ENCODE data around the gene KLHL4. TPM values are rescaled to one million over a fixed set of nuclear protein-coding genes. Genes with fewer than 3 reads are reported as not detected.

KLHL4 gene
- total RNA-seq, 1 donor: 5.0 TPM

GRCh38 chrX:87518504-87518903 lies 902 bp downstream of the KLHL4 start:
- TF ChIP-seq CTCF (IDR thresholded peaks at IDR 0.05; ENCODE audit: insufficient read depth, low read length): no peak
- peak overlapping the region; percentile 57 for H3K4me3 ChIP-seq (ENCODE audit: low read depth, low read length)
- peak; percentile 33 for DNase-seq (ENCODE audit: low read depth)

GRCh38 chrX:87525771-87526229 lies 8.2 kb downstream of the KLHL4 start:
- no peak for TF ChIP-seq CTCF (IDR thresholded peaks at IDR 0.05; ENCODE audit: insufficient read depth, low read length)
- DNase-seq (ENCODE audit: low read depth): peak; percentile 83
- no peak overlapping the region for H3K4me3 ChIP-seq (ENCODE audit: low read depth, low read length)

GRCh38 chrX:87526281-87526680 lies 8.7 kb downstream of the KLHL4 start:
- no peak overlapping the region for H3K4me3 ChIP-seq (ENCODE audit: low read depth, low read length)
- peak; percentile 10 for DNase-seq (ENCODE audit: low read depth)
- no peak for TF ChIP-seq CTCF (IDR thresholded peaks at IDR 0.05; ENCODE audit: insufficient read depth, low read length)

- TF ChIP-seq CTCF (IDR thresholded peaks at IDR 0.05; ENCODE audit: insufficient read depth, low read length): no peak
- no peak overlapping the region for H3K4me3 ChIP-seq (ENCODE audit: low read depth, low read length)
- DNase-seq (ENCODE audit: low read depth): no peak
Measured at GRCh38 chrX:87528487-87528886, 10.9 kb downstream of the KLHL4 start.

GRCh38 chrX:87571964-87572363 lies 54.4 kb downstream of the KLHL4 start:
- no peak for TF ChIP-seq CTCF (IDR thresholded peaks at IDR 0.05; ENCODE audit: insufficient read depth, low read length)
- peak; percentile 26 for DNase-seq (ENCODE audit: low read depth)
- no peak overlapping the region for H3K4me3 ChIP-seq (ENCODE audit: low read depth, low read length)

- no peak overlapping the region for H3K4me3 ChIP-seq (ENCODE audit: low read depth, low read length)
- TF ChIP-seq CTCF (IDR thresholded peaks at IDR 0.05; ENCODE audit: insufficient read depth, low read length): no peak
- peak; percentile 31 for DNase-seq (ENCODE audit: low read depth)
Measured at GRCh38 chrX:87572901-87573300, 55.3 kb downstream of the KLHL4 start.

- peak; percentile 23 for DNase-seq (ENCODE audit: low read depth)
- peak; percentile 29 for TF ChIP-seq CTCF (IDR thresholded peaks at IDR 0.05; ENCODE audit: insufficient read depth, low read length)
- H3K4me3 ChIP-seq (ENCODE audit: low read depth, low read length): no peak overlapping the region
Measured at GRCh38 chrX:87578978-87579377, 61.4 kb downstream of the KLHL4 start.

Data from fibroblast of the aortic adventitia (primary cell).